Naive thymus-derived CD4-positive, alpha-beta T cell (primary cell): ENCODE measurements around the gene ZC3H12C. TPM values are rescaled to one million over a fixed set of nuclear protein-coding genes. Genes with fewer than 3 reads are reported as not detected.

Experiments used
- ATAC-seq: fragments of 150-1000 bp; cut with Tn5 transposase; 2 replicates; pipeline ENCODE4 v1.10.0; 2021; ENCODE audit warnings: mild to moderate bottlenecking, moderate library complexity
- CTCF ChIA-PET: fragments of 350-600 bp; sonication (Branson Sonifier 250); formaldehyde crosslinking; loops from one replicate; lab custom pipeline; 2021; ENCODE audit warnings: antibody characterized with exemption; lab: Charles Lee
- POLR2A ChIA-PET: fragments of 350-600 bp; sonication (Branson Sonifier 250); formaldehyde crosslinking; loops from one replicate; lab custom pipeline; 2021; ENCODE audit warnings: antibody characterized with exemption, inconsistent platforms; lab: Charles Lee
- DNase-seq, 9 donors: peaks; one replicate each; pipeline versions ENCODE4 v3.0.0 to v3.0.0-alpha.2; 2020 to 2022; ENCODE audit warnings: mixed read lengths in 1 of 9
- H3K27ac ChIP-seq: one replicate; pipeline ENCODE4 v1.7.0; 2013; ENCODE audit warnings: mild to moderate bottlenecking, low read depth, low read length, moderate library complexity
- H3K27me3 ChIP-seq, 2 donors: one replicate each; pipeline ENCODE4 v1.7.0; 2013; ENCODE audit warnings: low read length in 2 of 2, mild to moderate bottlenecking in 2 of 2, moderate library complexity in 2 of 2; ENCODE audit not compliant: control insufficient read depth in 2 of 2, insufficient read depth in 2 of 2
- H3K36me3 ChIP-seq, 3 experiments: 1 replicate in 2 of 3; 2 replicates in 1 of 3; pipeline ENCODE4 v1.7.0; 2013; ENCODE audit warnings: low read length in 3 of 3, mild to moderate bottlenecking in 3 of 3, moderate library complexity in 1 of 3; ENCODE audit not compliant: insufficient read depth in 3 of 3, control insufficient read depth in 2 of 3
- H3K4me1 ChIP-seq, 2 donors: one replicate each; pipeline ENCODE4 v1.7.0; 2013; ENCODE audit warnings: low read length in 2 of 2, mild to moderate bottlenecking in 2 of 2, moderate library complexity in 1 of 2; ENCODE audit not compliant: control insufficient read depth in 2 of 2, insufficient read depth in 2 of 2
- H3K4me3 ChIP-seq: 2 replicates; pipeline ENCODE4 v1.7.0; 2013; ENCODE audit warnings: mild to moderate bottlenecking, low read length
- H3K9me3 ChIP-seq, 3 experiments: 1 replicate in 2 of 3; 2 replicates in 1 of 3; pipeline ENCODE4 v1.7.0; 2013; ENCODE audit warnings: low read length in 3 of 3; ENCODE audit not compliant: control insufficient read depth in 2 of 3
- H3K27ac Mint-ChIP-seq, 9 donors: one replicate each; pipeline ENCODE4 v1.8.0; 2020 to 2022; ENCODE audit warnings: mixed read lengths in 9 of 9, mild to moderate bottlenecking in 8 of 9, moderate library complexity in 5 of 9, inconsistent platforms in 2 of 9
- H3K27me3 Mint-ChIP-seq, 5 donors: one replicate each; pipeline ENCODE4 v1.8.0; 2021 to 2022; ENCODE audit warnings: mixed read lengths in 5 of 5, mild to moderate bottlenecking in 1 of 5
- H3K36me3 Mint-ChIP-seq, 5 donors: one replicate each; pipeline ENCODE4 v1.8.0; 2020 to 2022; ENCODE audit warnings: mixed read lengths in 5 of 5, mild to moderate bottlenecking in 3 of 5, inconsistent platforms in 1 of 5
- H3K4me1 Mint-ChIP-seq, 7 donors: one replicate each; pipeline ENCODE4 v1.8.0; 2020 to 2022; ENCODE audit warnings: mixed read lengths in 7 of 7, mild to moderate bottlenecking in 3 of 7, inconsistent platforms in 1 of 7
- H3K4me3 Mint-ChIP-seq, 10 donors: one replicate each; pipeline ENCODE4 v1.8.0; 2020 to 2022; ENCODE audit warnings: mild to moderate bottlenecking in 10 of 10, mixed read lengths in 10 of 10, moderate library complexity in 6 of 10, inconsistent platforms in 2 of 10
- H3K9me3 Mint-ChIP-seq, 11 donors: one replicate each; pipeline ENCODE4 v1.8.0; 2020 to 2022; ENCODE audit warnings: mixed read lengths in 11 of 11, mild to moderate bottlenecking in 4 of 11, inconsistent platforms in 1 of 11, moderate library complexity in 1 of 11
- intact Hi-C, 2 donors: fragments of 100-400 bp; cut with micrococcal nuclease; formaldehyde crosslinking; loops; one replicate each; pipeline ENCODE4 v1.15.1; 2023
- polyA plus RNA-seq, 2 donors: library from polyadenylated mRNA; unstranded; fragments of 300-500 nt; fragmentation: Illumina TruSeq; gene quantifications; one replicate each; pipeline ENCODE4 v1.2.3, GENCODE V29; 2021
- total RNA-seq, 6 experiments: library from RNA in 5 of 6; stranded (reverse) in 5 of 6; gene quantifications; 1 replicate in 5 of 6; 2 replicates in 1 of 6; pipeline ENCODE4 v1.2.3 and lab custom pipeline; 2021 to 2026

ZC3H12C gene
- total and polyA plus RNA-seq, 7 experiments from 2014 or later: 0.19 to 2.5 (median 0.35) TPM; not detected in 2

GRCh38 chr11:110124605-110125004, 31.4 kb downstream of the ZC3H12C start:
- Mint-ChIP-seq H3K27me3 (peaks cover 0 to 27% (median 15%) of the 10 kb centered on the region in 5 donors), H3K27ac (no peak overlapping the region), H3K4me1 (no peaks in the 10 kb centered on the region), H3K36me3 (no peaks in the 10 kb centered on the region), H3K4me3 (no peak overlapping the region), H3K9me3 (no peaks in the 10 kb centered on the region)
- intact Hi-C loops: no loop called here
- DNase-seq (no peak), ATAC-seq (no peak)
- H3K27ac ChIP-seq: no peak overlapping the region
- H3K36me3 ChIP-seq: no peaks in the 10 kb centered on the region
- H3K4me1 ChIP-seq: no peaks in the 10 kb centered on the region
- H3K9me3 ChIP-seq: no peaks in the 10 kb centered on the region
- H3K4me3 ChIP-seq: no peak overlapping the region
- ChIA-PET POLR2A (no interaction called here), CTCF (no interaction called here)
- H3K27me3 ChIP-seq: no peaks in the 10 kb centered on the region

DNA sequence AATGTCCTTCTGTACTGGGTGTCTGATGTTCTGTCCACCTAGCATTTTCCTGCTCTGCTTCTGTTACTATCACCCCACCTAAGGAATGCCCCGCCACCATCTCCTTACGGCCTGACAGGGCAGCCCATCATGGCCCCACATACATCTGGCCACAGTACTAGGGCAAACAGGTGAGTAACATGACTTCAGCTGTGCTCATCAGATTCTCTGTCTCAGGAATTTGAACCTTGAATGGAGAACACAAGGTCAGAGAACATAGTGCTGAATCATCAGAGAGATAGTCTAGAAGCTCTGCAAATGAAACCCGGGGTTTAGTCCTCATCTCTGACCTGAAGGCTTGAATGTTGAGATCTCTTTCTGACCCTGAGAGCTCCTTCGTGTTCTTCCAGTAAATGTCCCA, 32.4 kb downstream of the ZC3H12C start:
- H3K27ac Mint-ChIP-seq: no peak overlapping the region
- no peak overlapping the region for H3K4me3 Mint-ChIP-seq
- no peaks in the 10 kb centered on the region for H3K4me1 Mint-ChIP-seq

GRCh38 chr11:110126936-110127335, 33.7 kb downstream of the ZC3H12C start:
- DNase-seq (no peak), ATAC-seq (no peak)
- Histone ChIP-seq H3K9me3 (no peaks in the 10 kb centered on the region), H3K4me3 (no peak overlapping the region), H3K4me1 (no peaks in the 10 kb centered on the region), H3K36me3 (no peaks in the 10 kb centered on the region), H3K27me3 (no peaks in the 10 kb centered on the region), H3K27ac (no peak overlapping the region)
- ChIA-PET CTCF (no interaction called here), POLR2A (no interaction called here)
- intact Hi-C loops: no loop called here
- H3K4me3 Mint-ChIP-seq: no peak overlapping the region
- no peak overlapping the region for H3K27ac Mint-ChIP-seq
- no peaks in the 10 kb centered on the region for H3K9me3 Mint-ChIP-seq
- peaks cover 4 to 37% (median 17%) of the 10 kb centered on the region in 5 donors for H3K27me3 Mint-ChIP-seq
- H3K4me1 Mint-ChIP-seq: no peaks in the 10 kb centered on the region
- H3K36me3 Mint-ChIP-seq: no peaks in the 10 kb centered on the region

More for the DNA sequence above, 32.4 kb downstream of the ZC3H12C start:
- no peaks in the 10 kb centered on the region for H3K36me3 ChIP-seq
- ATAC-seq: no peak
- intact Hi-C loops: no loop called here
- no peak for DNase-seq
- H3K4me3 ChIP-seq: no peak overlapping the region
- H3K27me3 ChIP-seq: no peaks in the 10 kb centered on the region
- H3K4me1 ChIP-seq: no peaks in the 10 kb centered on the region
- Mint-ChIP-seq H3K9me3 (no peaks in the 10 kb centered on the region), H3K27me3 (peaks cover 0 to 27% (median 9%) of the 10 kb centered on the region in 5 donors), H3K36me3 (no peaks in the 10 kb centered on the region)
- no peak overlapping the region for H3K27ac ChIP-seq
- no peaks in the 10 kb centered on the region for H3K9me3 ChIP-seq
- POLR2A ChIA-PET: no interaction called here
- CTCF ChIA-PET: no interaction called here

DNA sequence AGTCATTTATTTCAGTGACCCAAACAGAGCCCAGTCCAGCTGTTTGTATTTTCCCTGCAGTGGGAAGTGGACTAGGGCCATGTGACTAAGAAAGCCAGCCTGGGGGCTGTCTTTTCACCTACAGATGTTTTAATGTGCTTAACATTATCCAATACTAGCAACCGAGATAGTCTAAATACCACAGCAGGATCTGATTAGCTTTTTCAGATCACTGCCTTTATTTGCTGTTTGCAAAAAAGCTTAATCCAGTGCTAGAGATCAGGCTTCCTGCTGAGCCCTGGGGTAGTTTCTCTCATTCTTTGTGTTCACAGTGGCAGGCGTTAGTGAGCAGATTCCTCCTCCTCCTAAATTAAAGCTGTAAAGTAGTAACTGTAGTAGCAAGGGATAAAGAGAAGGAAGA, 35.0 kb downstream of the ZC3H12C start:
- no peaks in the 10 kb centered on the region for H3K9me3 ChIP-seq
- H3K27ac Mint-ChIP-seq: no peak overlapping the region
- H3K36me3 Mint-ChIP-seq: no peaks in the 10 kb centered on the region
- no peaks in the 10 kb centered on the region for H3K4me1 ChIP-seq
- no peak overlapping the region for H3K4me3 Mint-ChIP-seq
- peaks cover 4 to 37% (median 20%) of the 10 kb centered on the region in 5 donors for H3K27me3 Mint-ChIP-seq
- H3K27me3 ChIP-seq: no peaks in the 10 kb centered on the region
- POLR2A ChIA-PET: no interaction called here
- H3K4me3 ChIP-seq: no peak overlapping the region
- no peaks in the 10 kb centered on the region for H3K9me3 Mint-ChIP-seq
- no peaks in the 10 kb centered on the region for H3K4me1 Mint-ChIP-seq
- intact Hi-C loops: no loop called here
- ATAC-seq (no peak), DNase-seq (no peak)
- no peak overlapping the region for H3K27ac ChIP-seq
- no peaks in the 10 kb centered on the region for H3K36me3 ChIP-seq
- CTCF ChIA-PET: no interaction called here

DNA sequence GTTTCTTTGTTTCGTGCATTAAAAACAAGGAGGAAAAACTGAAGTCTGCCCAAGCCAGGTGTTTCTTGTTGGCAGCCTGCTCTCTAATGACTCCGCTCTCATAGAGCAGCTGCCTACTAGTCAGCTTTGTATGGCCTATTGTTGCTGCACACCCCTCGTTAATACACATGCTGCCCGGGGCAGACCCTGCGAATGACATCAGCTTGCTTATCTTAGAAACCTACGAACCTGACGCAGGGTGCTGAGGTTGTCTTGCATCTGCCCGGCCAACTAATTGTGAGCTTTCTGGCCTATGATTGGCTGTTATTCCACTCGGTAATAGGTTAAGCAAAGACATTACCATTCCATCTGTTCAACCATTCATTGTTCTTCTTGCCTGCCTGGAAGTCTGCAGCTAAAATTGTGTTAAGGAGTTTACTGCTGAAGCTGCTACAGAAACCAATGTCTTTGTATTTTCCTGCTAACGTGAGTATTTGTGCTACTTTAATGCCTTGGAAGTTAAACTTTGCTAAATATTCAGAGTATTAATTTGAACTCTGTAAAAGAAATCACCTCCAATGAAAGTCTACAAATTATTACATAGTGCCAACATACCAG, 37.5 kb downstream of the ZC3H12C start:
- H3K4me3 Mint-ChIP-seq: no peak overlapping the region
- ChIA-PET POLR2A (no interaction called here), CTCF (no interaction called here)
- peaks cover 8 to 30% (median 14%) of the 10 kb centered on the region in 5 donors for H3K27me3 Mint-ChIP-seq
- H3K4me3 ChIP-seq: no peak overlapping the region
- no peak overlapping the region for H3K27ac ChIP-seq
- no peaks in the 10 kb centered on the region for H3K4me1 Mint-ChIP-seq
- H3K4me1 ChIP-seq: no peaks in the 10 kb centered on the region
- H3K9me3 ChIP-seq: no peaks in the 10 kb centered on the region
- H3K36me3 ChIP-seq: no peaks in the 10 kb centered on the region
- H3K36me3 Mint-ChIP-seq: no peaks in the 10 kb centered on the region
- ATAC-seq (no peak), DNase-seq (no peak)
- H3K27ac Mint-ChIP-seq: no peak overlapping the region
- intact Hi-C loops: no loop called here
- H3K9me3 Mint-ChIP-seq: no peaks in the 10 kb centered on the region
- no peaks in the 10 kb centered on the region for H3K27me3 ChIP-seq

- CTCF ChIA-PET: no interaction called here
- Mint-ChIP-seq H3K27me3 (peaks cover 8 to 33% (median 14%) of the 10 kb centered on the region in 5 donors), H3K27ac (no peak overlapping the region), H3K36me3 (no peaks in the 10 kb centered on the region), H3K9me3 (no peaks in the 10 kb centered on the region), H3K4me3 (no peak overlapping the region), H3K4me1 (no peaks in the 10 kb centered on the region)
- H3K27me3 ChIP-seq: no peaks in the 10 kb centered on the region
- H3K4me1 ChIP-seq: no peaks in the 10 kb centered on the region
- intact Hi-C loops: no loop called here
- DNase-seq (no peak), ATAC-seq (no peak)
- no peaks in the 10 kb centered on the region for H3K9me3 ChIP-seq
- H3K4me3 ChIP-seq: no peak overlapping the region
- POLR2A ChIA-PET: no interaction called here
- no peaks in the 10 kb centered on the region for H3K36me3 ChIP-seq
- no peak overlapping the region for H3K27ac ChIP-seq
Measured at GRCh38 chr11:110131386-110132123, 38.4 kb downstream of the ZC3H12C start.

- ATAC-seq (no peak), DNase-seq (no peak)
- Histone ChIP-seq H3K4me1 (no peaks in the 10 kb centered on the region), H3K27me3 (no peaks in the 10 kb centered on the region), H3K9me3 (no peaks in the 10 kb centered on the region), H3K4me3 (no peak overlapping the region), H3K27ac (no peak overlapping the region), H3K36me3 (no peaks in the 10 kb centered on the region)
- peaks cover 7 to 27% (median 19%) of the 10 kb centered on the region in 5 donors for H3K27me3 Mint-ChIP-seq
- POLR2A ChIA-PET: no interaction called here
- H3K4me3 Mint-ChIP-seq: no peak overlapping the region
- intact Hi-C loops: no loop called here
- H3K36me3 Mint-ChIP-seq: no peaks in the 10 kb centered on the region
- CTCF ChIA-PET: no interaction called here
- no peak overlapping the region for H3K27ac Mint-ChIP-seq
- no peaks in the 10 kb centered on the region for H3K9me3 Mint-ChIP-seq
- H3K4me1 Mint-ChIP-seq: no peaks in the 10 kb centered on the region
Measured at GRCh38 chr11:110133160-110133559, 40.0 kb downstream of the ZC3H12C start.
